H1 (cell line): ENCODE data around the gene ZNF394. TPM values are rescaled to one million over a fixed set of nuclear protein-coding genes. Genes with fewer than 3 reads are reported as not detected.

Source experiments
- CTCF ChIA-PET: fragments of 300-600 bp; sonication (Branson Sonifier 250); formaldehyde crosslinking; loops from one replicate; lab custom pipeline; 2021; ENCODE audit not compliant: partially characterized antibody; lab: Charles Lee
- POLR2A ChIA-PET: fragments of 300-600 bp; sonication (Branson Sonifier 250); formaldehyde crosslinking; loops from one replicate; lab custom pipeline; 2021; ENCODE audit warnings: inconsistent platforms; ENCODE audit not compliant: partially characterized antibody; lab: Charles Lee
- DNase-seq, 2 experiments: peaks; one replicate each; pipeline versions ENCODE4 v3.0.0 to v3.0.0-alpha.2; 2010 to 2022; ENCODE audit warnings: low spot score in 2 of 2, low read depth in 1 of 2, mixed read lengths in 1 of 2
- FAIRE-seq: peaks from 2 replicates; lab custom pipeline; 2011; peaks lifted over from hg19 to GRCh38; lab: Jason Lieb, UNC
- H2AFZ ChIP-seq: 2 replicates; pipeline ENCODE4 v1.8.1; 2012; ENCODE audit warnings: low read length, inconsistent platforms
- H2AK5ac ChIP-seq: 2 replicates; pipeline ENCODE4 v1.6.1; 2013; ENCODE audit warnings: low read depth, low read length
- H2BK120ac ChIP-seq: replicated peaks from 2 replicates; pipeline ENCODE3; 2013; ENCODE audit warnings: low read depth, low read length, inconsistent platforms
- H2BK12ac ChIP-seq: 2 replicates; pipeline ENCODE4 v1.6.1; 2013; ENCODE audit warnings: low read depth, low read length
- H2BK15ac ChIP-seq: 2 replicates; pipeline ENCODE4 v1.6.1; 2013; ENCODE audit warnings: low read length
- H2BK20ac ChIP-seq: 2 replicates; pipeline ENCODE4 v1.6.1; 2013; ENCODE audit warnings: low read length
- H2BK5ac ChIP-seq: 2 replicates; pipeline ENCODE4 v1.6.1; 2013; ENCODE audit warnings: low read depth, low read length
- H3K14ac ChIP-seq: 2 replicates; pipeline ENCODE4 v1.6.1; 2013; ENCODE audit warnings: inconsistent platforms; ENCODE audit not compliant: insufficient read length
- H3K18ac ChIP-seq: 2 replicates; pipeline ENCODE4 v1.6.1; 2013; ENCODE audit warnings: low read length; ENCODE audit errors: extremely low read depth
- H3K23ac ChIP-seq: 2 replicates; pipeline ENCODE4 v1.6.1; 2013; ENCODE audit warnings: inconsistent platforms; ENCODE audit not compliant: insufficient read length
- H3K23me2 ChIP-seq: 2 replicates; pipeline ENCODE4 v1.6.1; 2013; ENCODE audit warnings: low read depth, low read length
- H3K27ac ChIP-seq: 2 replicates; pipeline ENCODE4 v1.6.1; 2011; ENCODE audit warnings: low read depth, low read length, inconsistent platforms
- H3K27me3 ChIP-seq, 4 experiments: replicated peaks in 1 of 4; 1 replicate in 1 of 4; 2 replicates in 3 of 4; pipeline versions ENCODE4 v1.6.1 to v1.8.1; 2011 to 2013; ENCODE audit warnings: low read length in 3 of 4, mild to moderate bottlenecking in 3 of 4, inconsistent platforms in 2 of 4, mixed read lengths in 2 of 4, moderate library complexity in 1 of 4; ENCODE audit not compliant: control insufficient read depth in 3 of 4, insufficient read depth in 3 of 4; ENCODE audit errors: extremely low read depth in 1 of 4
- H3K36me3 ChIP-seq, 4 experiments: 2 replicates each; pipeline versions ENCODE4 v1.6.1 to v1.8.1; 2011 to 2013; ENCODE audit warnings: mild to moderate bottlenecking in 4 of 4, low read length in 3 of 4, moderate library complexity in 2 of 4, control low read depth in 1 of 4, inconsistent platforms in 1 of 4; ENCODE audit not compliant: insufficient read depth in 4 of 4, control insufficient read depth in 2 of 4
- H3K4ac ChIP-seq: replicated peaks from 2 replicates; pipeline ENCODE3; 2013; ENCODE audit warnings: low read length, low read depth, mixed read lengths, inconsistent platforms; ENCODE audit not compliant: insufficient read length
- H3K4me1 ChIP-seq, 4 experiments: replicated peaks in 1 of 4; 1 replicate in 1 of 4; 2 replicates in 3 of 4; pipeline versions ENCODE4 v1.6.1 to v1.8.1; 2011 to 2013; ENCODE audit warnings: low read length in 3 of 4, inconsistent platforms in 2 of 4, mixed read lengths in 1 of 4; ENCODE audit not compliant: insufficient read depth in 4 of 4, control insufficient read depth in 3 of 4
- H3K4me2 ChIP-seq, 2 experiments: 2 replicates each; pipeline versions ENCODE4 v1.6.1 to v1.8.1; 2011 to 2013; ENCODE audit warnings: low read depth in 2 of 2, low read length in 2 of 2, control low read depth in 1 of 2, inconsistent platforms in 1 of 2, mild to moderate bottlenecking in 1 of 2; ENCODE audit not compliant: insufficient read depth in 1 of 2
- H3K4me3 ChIP-seq, 4 experiments: fragments of 200-600, 300-600 bp in 1 of 4; sonication (generic), shearing (Covaris generic), sonication (Bioruptor Twin) in 1 of 4; 2 replicates each; pipeline versions ENCODE4 v1.5.1 to v1.8.1; 2011 to 2016; ENCODE audit warnings: low read length in 4 of 4, low read depth in 3 of 4, control low read depth in 2 of 4, inconsistent platforms in 2 of 4, mild to moderate bottlenecking in 2 of 4, mixed read lengths in 1 of 4, moderate library complexity in 1 of 4; ENCODE audit not compliant: insufficient read depth in 2 of 4; ENCODE audit errors: extremely low read depth in 1 of 4
- H3K56ac ChIP-seq: replicated peaks from 2 replicates; pipeline ENCODE3; 2013; ENCODE audit warnings: low read depth, mild to moderate bottlenecking, mixed read lengths, low read length, inconsistent platforms; ENCODE audit not compliant: insufficient read length
- H3K79me1 ChIP-seq: 2 replicates; pipeline ENCODE4 v1.6.1; 2013; ENCODE audit warnings: low read depth, low read length, control low read depth
- H3K79me2 ChIP-seq, 2 experiments: 2 replicates each; pipeline versions ENCODE4 v1.6.1 to v1.8.1; 2012 to 2013; ENCODE audit warnings: low read length in 2 of 2, mild to moderate bottlenecking in 2 of 2, inconsistent platforms in 1 of 2; ENCODE audit not compliant: insufficient read depth in 2 of 2, control insufficient read depth in 1 of 2
- H3K9ac ChIP-seq, 4 experiments: replicated peaks in 1 of 4; 1 replicate in 1 of 4; 2 replicates in 3 of 4; pipeline versions ENCODE4 v1.6.1 to v1.8.1; 2011 to 2013; ENCODE audit warnings: low read depth in 3 of 4, low read length in 3 of 4, control low read depth in 2 of 4, mild to moderate bottlenecking in 2 of 4, moderate library complexity in 2 of 4, inconsistent platforms in 1 of 4; ENCODE audit errors: extremely low read depth in 1 of 4
- H3K9me3 ChIP-seq, 2 experiments: 2 replicates each; pipeline versions ENCODE4 v1.6.1 to v1.8.1; 2012 to 2013; ENCODE audit warnings: mild to moderate bottlenecking in 2 of 2, moderate library complexity in 2 of 2, control low read depth in 1 of 2, inconsistent platforms in 1 of 2, low read depth in 1 of 2, low read length in 1 of 2, mixed read lengths in 1 of 2; ENCODE audit not compliant: insufficient read depth in 2 of 2
- H4K20me1 ChIP-seq, 2 experiments: replicated peaks in 1 of 2; 2 replicates each; pipeline versions ENCODE3 to v1.8.1; 2011 to 2013; ENCODE audit warnings: inconsistent platforms in 2 of 2, low read length in 2 of 2, mild to moderate bottlenecking in 1 of 2; ENCODE audit not compliant: insufficient read depth in 2 of 2, control insufficient read depth in 1 of 2
- H4K5ac ChIP-seq: 2 replicates; pipeline ENCODE4 v1.6.1; 2013; ENCODE audit warnings: low read length, low read depth, mixed read lengths, inconsistent platforms; ENCODE audit not compliant: insufficient read length
- H4K8ac ChIP-seq: 2 replicates; pipeline ENCODE4 v1.8.0; 2013; ENCODE audit warnings: mild to moderate bottlenecking, moderate library complexity, low read length, inconsistent platforms; ENCODE audit not compliant: insufficient read depth; ENCODE audit errors: extremely low read depth
- H4K91ac ChIP-seq: replicated peaks from 2 replicates; pipeline ENCODE3; 2013; ENCODE audit warnings: low read length, mixed read lengths, inconsistent platforms; ENCODE audit not compliant: insufficient read length
- BACH1 ChIP-seq: IDR thresholded peaks from 2 replicates; pipeline ENCODE4 v1.6.1; 2012; ENCODE audit warnings: low read length, improper control_type of control experiment
- CBX5 ChIP-seq: fragments of 300-800, 300-1000 bp; sonication (generic); IDR thresholded peaks from 2 replicates; pipeline ENCODE4 v1.7.1; 2016; ENCODE audit warnings: antibody characterized with exemption, low read length, low read depth
- CEBPB ChIP-seq: IDR thresholded peaks from 2 replicates; pipeline ENCODE4 v1.6.1; 2012; ENCODE audit warnings: low read depth, low read length
- EP300 ChIP-seq, 2 experiments: IDR thresholded peaks; 1 replicate in 1 of 2; 2 replicates in 1 of 2; pipeline ENCODE4 v1.6.1; 2011 to 2012; ENCODE audit warnings: low read depth in 2 of 2, low read length in 2 of 2, mild to moderate bottlenecking in 2 of 2, borderline replicate concordance in 1 of 2, inconsistent platforms in 1 of 2, moderate library complexity in 1 of 2
- MAFK ChIP-seq: IDR thresholded peaks from 2 replicates; pipeline ENCODE4 v1.6.1; 2012; ENCODE audit warnings: low read depth, mild to moderate bottlenecking, improper control_type of control experiment, low read length
- SP4 ChIP-seq: IDR thresholded peaks from 2 replicates; pipeline ENCODE4 v1.6.1; 2012; ENCODE audit warnings: low read length, inconsistent platforms
- TAF1 ChIP-seq: IDR thresholded peaks from 2 replicates; pipeline ENCODE4 v1.6.1; 2011; ENCODE audit warnings: mild to moderate bottlenecking, low read depth, low read length
- TAF7 ChIP-seq: optimal IDR thresholded peaks from 2 replicates; pipeline ENCODE3; 2011; ENCODE audit warnings: low read depth, mild to moderate bottlenecking, inconsistent platforms, low read length, moderate library complexity, borderline replicate concordance
- WGBS, 2 experiments: shearing (Covaris generic) in 1 of 2; methylation state at CpG; one replicate each; pipeline versions ENCODE4 v1.1.6 to v1.1.7; 2013 to 2015; ENCODE audit warnings: low lambda C conversion rate in 2 of 2, mixed read lengths in 2 of 2, inconsistent platforms in 1 of 2, low coverage in 1 of 2, missing lambda C conversion rate in 1 of 2; ENCODE audit not compliant: insufficient replicate concordance in 2 of 2, insufficient coverage in 1 of 2, insufficient read length in 1 of 2; ENCODE audit errors: extremely low coverage in 1 of 2, missing lambda C conversion rate in 1 of 2; 5-methylcytosine and 5-hydroxymethylcytosine counted together
- polyA plus RNA-seq, 7 experiments: library from polyadenylated mRNA; depleted of rRNA in 3 of 7; stranded (reverse) in 5 of 7; unstranded in 2 of 7; fragments of >200 nt in 5 of 7; fragments of 200-250 nt in 2 of 7; gene quantifications; 1 replicate in 5 of 7; 2 replicates in 1 of 7; 4 replicates in 1 of 7; pipeline versions ENCODE4 v1.2.1 to v1.2.3, GENCODE V29; 2011 to 2013; ENCODE audit warnings: missing spikeins in 2 of 7, mixed read lengths in 2 of 7
- total RNA-seq: library from RNA; stranded (reverse); fragmentation: NEBNext Ultra II Directional; extraction: Animal tissue kit (Norgen Biotek cat#: 25700); gene quantifications from 2 replicates; pipeline ENCODE4 v1.2.1, GENCODE V29; 2021
- TF ChIP-seq, protein P1 (sequence below): IDR thresholded peaks from 2 replicates; pipeline ENCODE4 v1.6.1; 2012; ENCODE audit warnings: low read length, inconsistent platforms
- TF ChIP-seq, protein P2 (sequence below): IDR thresholded peaks from 2 replicates; pipeline ENCODE4 v1.6.1; 2011; ENCODE audit warnings: low read length, improper control_type of control experiment

ZNF394 gene
- total and polyA plus RNA-seq, 2 of the 8 experiments (the other 6 are each of a cell fraction or from before 2014, with no cell fraction given) = 6.6 to 19.3 TPM

DNA sequence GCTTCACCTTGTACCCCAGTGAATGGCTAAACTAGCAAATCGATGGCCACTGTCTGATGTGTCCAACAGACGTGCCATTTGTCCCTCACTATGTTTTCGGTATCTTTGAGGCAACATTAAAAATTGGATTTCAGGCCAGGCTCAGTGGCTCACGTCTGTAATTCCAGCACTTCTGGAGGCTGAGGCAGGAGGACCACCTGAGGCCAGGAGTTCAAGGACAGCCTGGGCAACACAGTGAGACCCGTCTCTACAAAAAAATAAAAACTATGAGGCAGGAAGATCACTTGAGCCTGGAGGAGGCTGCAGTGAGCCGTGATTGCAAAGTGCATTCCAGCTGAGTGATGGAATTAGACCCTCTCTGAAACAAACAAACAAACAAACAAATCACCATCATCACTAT, 43.8 kb upstream of the ZNF394 start:
- FAIRE-seq (no peak), DNase-seq (no peak)
- Histone ChIP-seq H4K91ac (no peak overlapping the region), H2BK120ac (no peak overlapping the region), H3K56ac (no peak overlapping the region), H3K23ac (no peak overlapping the region), H2BK5ac (no peak overlapping the region), H3K18ac (no peak overlapping the region), H2BK20ac (no peak overlapping the region), H3K4ac (no peak overlapping the region), H3K79me2 (no peaks in the 10 kb centered on the region), H3K14ac (no peak overlapping the region), H3K27ac (no peak overlapping the region), H3K23me2 (no peaks in the 10 kb centered on the region), H3K79me1 (no peaks in the 10 kb centered on the region), H3K36me3 (peaks cover 2 to 19% (median 8%) of the 10 kb centered on the region in 4 experiments; a peak in 5 of 8 replicates), H3K4me1 (no peaks in the 10 kb centered on the region), H4K8ac (no peak overlapping the region), H2BK15ac (no peak overlapping the region), H4K20me1 (no peaks in the 10 kb centered on the region), H3K9me3 (peaks cover 32 to 34% of the 10 kb centered on the region in 2 experiments), H4K5ac (no peak overlapping the region), H3K4me3 (no peak overlapping the region), H2BK12ac (no peak overlapping the region), H3K27me3 (no peaks in the 10 kb centered on the region), H3K4me2 (no peak overlapping the region), H2AK5ac (no peak overlapping the region), H3K9ac (no peak overlapping the region), H2AFZ (no peak overlapping the region)
- 92% methylated on average over 6 of the region's 6 CpGs; no CpG with 5 or more reads in 1 of the 2 experiments for WGBS, 2 experiments
- CTCF ChIA-PET = interaction anchor here (0.6 kb wide), 1 partner anchor 57 kb away, joined by 3 read pairs; no protein-coding TSS in a partner anchor
- POLR2A ChIA-PET = no interaction called here
- TF ChIP-seq, protein P1, sequence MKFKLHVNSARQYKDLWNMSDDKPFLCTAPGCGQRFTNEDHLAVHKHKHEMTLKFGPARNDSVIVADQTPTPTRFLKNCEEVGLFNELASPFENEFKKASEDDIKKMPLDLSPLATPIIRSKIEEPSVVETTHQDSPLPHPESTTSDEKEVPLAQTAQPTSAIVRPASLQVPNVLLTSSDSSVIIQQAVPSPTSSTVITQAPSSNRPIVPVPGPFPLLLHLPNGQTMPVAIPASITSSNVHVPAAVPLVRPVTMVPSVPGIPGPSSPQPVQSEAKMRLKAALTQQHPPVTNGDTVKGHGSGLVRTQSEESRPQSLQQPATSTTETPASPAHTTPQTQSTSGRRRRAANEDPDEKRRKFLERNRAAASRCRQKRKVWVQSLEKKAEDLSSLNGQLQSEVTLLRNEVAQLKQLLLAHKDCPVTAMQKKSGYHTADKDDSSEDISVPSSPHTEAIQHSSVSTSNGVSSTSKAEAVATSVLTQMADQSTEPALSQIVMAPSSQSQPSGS = no peak
- no peak for TF ChIP-seq TAF7
- TF ChIP-seq CEBPB = no peak
- TF ChIP-seq BACH1 = no peak
- TF ChIP-seq TAF1 = no peak
- no peak for TF ChIP-seq EP300 (IDR thresholded peaks at IDR 0.05; ENCODE audit: borderline replicate concordance in 1 of 2, low read depth in 2 of 2, low read length in 2 of 2)
- TF ChIP-seq, protein P2, sequence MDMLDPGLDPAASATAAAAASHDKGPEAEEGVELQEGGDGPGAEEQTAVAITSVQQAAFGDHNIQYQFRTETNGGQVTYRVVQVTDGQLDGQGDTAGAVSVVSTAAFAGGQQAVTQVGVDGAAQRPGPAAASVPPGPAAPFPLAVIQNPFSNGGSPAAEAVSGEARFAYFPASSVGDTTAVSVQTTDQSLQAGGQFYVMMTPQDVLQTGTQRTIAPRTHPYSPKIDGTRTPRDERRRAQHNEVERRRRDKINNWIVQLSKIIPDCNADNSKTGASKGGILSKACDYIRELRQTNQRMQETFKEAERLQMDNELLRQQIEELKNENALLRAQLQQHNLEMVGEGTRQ = no peak
- TF ChIP-seq SP4 = no peak
- no peak for TF ChIP-seq CBX5
- no peak for TF ChIP-seq MAFK
